SU-DHL-6 (cell line): ENCODE results near the gene BEND6.

ENCODE experiments used
- EZH2phosphoT487 ChIP-seq: fragments of 200-600 bp; sonication (generic), shearing (Covaris generic); conservative IDR thresholded peaks from 2 replicates; pipeline ENCODE4 v1.6.1; 2018; ENCODE audit warnings: mild to moderate bottlenecking, antibody characterized with exemption, low read length, moderate library complexity, mixed read lengths
- TF ChIP-seq, protein P1 (sequence below): fragments of 200-600 bp; sonication (generic); IDR thresholded peaks from one replicate; pipeline ENCODE4 v1.5.1; 2017; ENCODE audit warnings: antibody characterized with exemption, mild to moderate bottlenecking, low read length, moderate library complexity; ENCODE audit not compliant: insufficient read depth, poor library complexity, severe bottlenecking

DNA sequence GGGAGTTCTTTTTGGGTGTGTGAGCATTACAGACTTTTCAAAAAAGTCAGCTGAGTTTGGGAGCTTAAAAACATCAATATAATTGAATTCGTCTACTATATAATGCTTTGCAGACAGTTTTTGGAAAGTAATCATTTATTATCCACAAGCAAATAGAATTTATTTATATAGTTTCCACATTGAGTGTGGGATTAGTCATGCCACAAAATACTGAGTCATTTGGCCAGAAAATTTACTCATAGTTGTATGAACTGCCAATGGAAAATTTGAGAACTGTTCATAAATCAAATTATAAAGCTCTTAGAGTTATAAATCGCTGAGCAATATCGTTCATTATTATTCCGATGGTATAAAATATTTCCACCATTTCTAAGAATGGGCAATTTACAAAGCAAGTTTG, 5.0 kb downstream of the BEND6 start:
- TF ChIP-seq, protein P1, sequence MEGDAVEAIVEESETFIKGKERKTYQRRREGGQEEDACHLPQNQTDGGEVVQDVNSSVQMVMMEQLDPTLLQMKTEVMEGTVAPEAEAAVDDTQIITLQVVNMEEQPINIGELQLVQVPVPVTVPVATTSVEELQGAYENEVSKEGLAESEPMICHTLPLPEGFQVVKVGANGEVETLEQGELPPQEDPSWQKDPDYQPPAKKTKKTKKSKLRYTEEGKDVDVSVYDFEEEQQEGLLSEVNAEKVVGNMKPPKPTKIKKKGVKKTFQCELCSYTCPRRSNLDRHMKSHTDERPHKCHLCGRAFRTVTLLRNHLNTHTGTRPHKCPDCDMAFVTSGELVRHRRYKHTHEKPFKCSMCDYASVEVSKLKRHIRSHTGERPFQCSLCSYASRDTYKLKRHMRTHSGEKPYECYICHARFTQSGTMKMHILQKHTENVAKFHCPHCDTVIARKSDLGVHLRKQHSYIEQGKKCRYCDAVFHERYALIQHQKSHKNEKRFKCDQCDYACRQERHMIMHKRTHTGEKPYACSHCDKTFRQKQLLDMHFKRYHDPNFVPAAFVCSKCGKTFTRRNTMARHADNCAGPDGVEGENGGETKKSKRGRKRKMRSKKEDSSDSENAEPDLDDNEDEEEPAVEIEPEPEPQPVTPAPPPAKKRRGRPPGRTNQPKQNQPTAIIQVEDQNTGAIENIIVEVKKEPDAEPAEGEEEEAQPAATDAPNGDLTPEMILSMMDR: no peak
- no peak for TF ChIP-seq EZH2phosphoT487
